Measurements from ENCODE around the gene RIMBP2. TPM values are rescaled to one million over a fixed set of nuclear protein-coding genes. Genes with fewer than 3 reads are reported as not detected.

Gene RIMBP2
- total and polyA plus RNA-seq, 9 of the 15 experiments (the other 6 are each of a cell fraction or from before 2014, with no cell fraction given): not detected

DNA sequence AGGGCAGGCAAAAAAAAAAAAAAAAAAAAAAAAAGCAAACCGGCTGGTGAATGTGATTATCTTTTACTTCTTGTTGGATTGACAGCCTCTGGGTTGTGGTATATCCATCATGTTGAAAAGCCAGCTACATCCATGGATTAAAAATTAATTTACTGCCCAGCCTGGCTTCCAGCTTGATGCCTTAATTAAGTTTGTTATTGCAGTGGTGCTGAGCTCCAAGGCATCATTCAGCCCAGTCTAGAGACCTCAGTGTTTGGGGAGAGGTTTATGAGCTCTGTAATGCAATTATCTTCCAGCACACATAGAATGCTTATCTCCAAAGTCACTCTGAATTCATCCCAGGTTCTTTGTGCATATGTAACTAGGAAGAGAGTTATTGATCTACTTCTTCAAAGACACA, 114.8 kb downstream of the RIMBP2 start:
- in situ Hi-C loops (cut with MboI) (no loop called here), intact Hi-C loops (cut with micrococcal nuclease) (no loop called here)
- no TSS peak for BruUV-seq (replicated peaks)
- Histone ChIP-seq H3K79me2 (ENCODE audit: control insufficient read depth, insufficient read depth, low read length) (no peaks in the 10 kb centered on the region), H2AFZ (ENCODE audit: low read depth, low read length) (no peak overlapping the region), H3K4me3 (no peak overlapping the region), H3K27me3 (ENCODE audit: control insufficient read depth in 2 of 2, insufficient read depth in 2 of 2, low read length in 2 of 2) (peaks cover under 1 to 28% of the 10 kb centered on the region in 2 experiments), H3K9ac (ENCODE audit: insufficient read depth in 1 of 2, low read depth in 2 of 2, low read length in 2 of 2) (no peak overlapping the region), H3K36me3 (ENCODE audit: control insufficient read depth, insufficient read depth, low read length) (no peaks in the 10 kb centered on the region), H3K27ac (ENCODE audit: extremely low read depth, low read depth, low read length) (no peak overlapping the region), H3K4me1 (replicated peaks in 1 of 2; ENCODE audit: control insufficient read depth in 2 of 2, insufficient read depth in 2 of 2, low read length in 2 of 2) (no peaks in the 10 kb centered on the region), H3K4me2 (ENCODE audit: insufficient read depth, low read length) (no peak overlapping the region), H3K9me1 (ENCODE audit: control insufficient read depth, insufficient read depth, low read length) (no peaks in the 10 kb centered on the region), H4K20me1 (replicated peaks; ENCODE audit: control insufficient read depth, insufficient read depth, low read length) (no peaks in the 10 kb centered on the region), H3K9me3 (replicated peaks; ENCODE audit: control insufficient read depth, insufficient read depth, low read depth, low read length) (no peaks in the 10 kb centered on the region)
- FAIRE-seq (no peak), ATAC-seq (no peak), DNase-seq (ENCODE audit: extremely low read depth in 1 of 4, low spot score in 3 of 4) (no peak)
- no peak for TF ChIP-seq EP300 (IDR thresholded peaks at IDR 0.05; ENCODE audit: low read length)
- no peak for TF ChIP-seq RBM34 (IDR thresholded peaks at IDR 0.05; ENCODE audit: borderline replicate concordance, insufficient read depth, low read length)
- TF ChIP-seq ZNF77 (CRISPR knock-in tag; IDR thresholded peaks at IDR 0.05): no peak
- TF ChIP-seq EWSR1 (IDR thresholded peaks at IDR 0.05; ENCODE audit: borderline replicate concordance, low read depth, partially characterized antibody): no peak
- no peak for TF ChIP-seq PHB2 (IDR thresholded peaks at IDR 0.05; ENCODE audit: low read depth)
- TF ChIP-seq ZNF3 (CRISPR knock-in tag; IDR thresholded peaks at IDR 0.05): no peak
- no peak for TF ChIP-seq HNRNPL (IDR thresholded peaks at IDR 0.05; ENCODE audit: low read depth, low read length)
- TF ChIP-seq, protein P1, sequence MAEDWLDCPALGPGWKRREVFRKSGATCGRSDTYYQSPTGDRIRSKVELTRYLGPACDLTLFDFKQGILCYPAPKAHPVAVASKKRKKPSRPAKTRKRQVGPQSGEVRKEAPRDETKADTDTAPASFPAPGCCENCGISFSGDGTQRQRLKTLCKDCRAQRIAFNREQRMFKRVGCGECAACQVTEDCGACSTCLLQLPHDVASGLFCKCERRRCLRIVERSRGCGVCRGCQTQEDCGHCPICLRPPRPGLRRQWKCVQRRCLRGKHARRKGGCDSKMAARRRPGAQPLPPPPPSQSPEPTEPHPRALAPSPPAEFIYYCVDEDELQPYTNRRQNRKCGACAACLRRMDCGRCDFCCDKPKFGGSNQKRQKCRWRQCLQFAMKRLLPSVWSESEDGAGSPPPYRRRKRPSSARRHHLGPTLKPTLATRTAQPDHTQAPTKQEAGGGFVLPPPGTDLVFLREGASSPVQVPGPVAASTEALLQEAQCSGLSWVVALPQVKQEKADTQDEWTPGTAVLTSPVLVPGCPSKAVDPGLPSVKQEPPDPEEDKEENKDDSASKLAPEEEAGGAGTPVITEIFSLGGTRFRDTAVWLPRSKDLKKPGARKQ (CRISPR knock-in tag; IDR thresholded peaks at IDR 0.05): no peak
- TF ChIP-seq ETV5 (CRISPR knock-in tag; IDR thresholded peaks at IDR 0.05; ENCODE audit: low read depth): no peak
- TF ChIP-seq, protein P2, sequence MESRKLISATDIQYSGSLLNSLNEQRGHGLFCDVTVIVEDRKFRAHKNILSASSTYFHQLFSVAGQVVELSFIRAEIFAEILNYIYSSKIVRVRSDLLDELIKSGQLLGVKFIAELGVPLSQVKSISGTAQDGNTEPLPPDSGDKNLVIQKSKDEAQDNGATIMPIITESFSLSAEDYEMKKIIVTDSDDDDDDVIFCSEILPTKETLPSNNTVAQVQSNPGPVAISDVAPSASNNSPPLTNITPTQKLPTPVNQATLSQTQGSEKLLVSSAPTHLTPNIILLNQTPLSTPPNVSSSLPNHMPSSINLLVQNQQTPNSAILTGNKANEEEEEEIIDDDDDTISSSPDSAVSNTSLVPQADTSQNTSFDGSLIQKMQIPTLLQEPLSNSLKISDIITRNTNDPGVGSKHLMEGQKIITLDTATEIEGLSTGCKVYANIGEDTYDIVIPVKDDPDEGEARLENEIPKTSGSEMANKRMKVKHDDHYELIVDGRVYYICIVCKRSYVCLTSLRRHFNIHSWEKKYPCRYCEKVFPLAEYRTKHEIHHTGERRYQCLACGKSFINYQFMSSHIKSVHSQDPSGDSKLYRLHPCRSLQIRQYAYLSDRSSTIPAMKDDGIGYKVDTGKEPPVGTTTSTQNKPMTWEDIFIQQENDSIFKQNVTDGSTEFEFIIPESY (CRISPR knock-in tag; IDR thresholded peaks at IDR 0.05): no peak
- TF ChIP-seq NR3C1 (CRISPR knock-in tag; IDR thresholded peaks at IDR 0.05): no peak
- TF ChIP-seq IRF2 (CRISPR knock-in tag; IDR thresholded peaks at IDR 0.05): no peak
- TF ChIP-seq SRSF3 (IDR thresholded peaks at IDR 0.05; ENCODE audit: insufficient read depth, low read length): no peak
- TF ChIP-seq NEUROD1 (IDR thresholded peaks at IDR 0.05; ENCODE audit: borderline replicate concordance, low read depth, low read length, partially characterized antibody): no peak
- TF ChIP-seq, protein P3, sequence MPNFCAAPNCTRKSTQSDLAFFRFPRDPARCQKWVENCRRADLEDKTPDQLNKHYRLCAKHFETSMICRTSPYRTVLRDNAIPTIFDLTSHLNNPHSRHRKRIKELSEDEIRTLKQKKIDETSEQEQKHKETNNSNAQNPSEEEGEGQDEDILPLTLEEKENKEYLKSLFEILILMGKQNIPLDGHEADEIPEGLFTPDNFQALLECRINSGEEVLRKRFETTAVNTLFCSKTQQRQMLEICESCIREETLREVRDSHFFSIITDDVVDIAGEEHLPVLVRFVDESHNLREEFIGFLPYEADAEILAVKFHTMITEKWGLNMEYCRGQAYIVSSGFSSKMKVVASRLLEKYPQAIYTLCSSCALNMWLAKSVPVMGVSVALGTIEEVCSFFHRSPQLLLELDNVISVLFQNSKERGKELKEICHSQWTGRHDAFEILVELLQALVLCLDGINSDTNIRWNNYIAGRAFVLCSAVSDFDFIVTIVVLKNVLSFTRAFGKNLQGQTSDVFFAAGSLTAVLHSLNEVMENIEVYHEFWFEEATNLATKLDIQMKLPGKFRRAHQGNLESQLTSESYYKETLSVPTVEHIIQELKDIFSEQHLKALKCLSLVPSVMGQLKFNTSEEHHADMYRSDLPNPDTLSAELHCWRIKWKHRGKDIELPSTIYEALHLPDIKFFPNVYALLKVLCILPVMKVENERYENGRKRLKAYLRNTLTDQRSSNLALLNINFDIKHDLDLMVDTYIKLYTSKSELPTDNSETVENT (CRISPR knock-in tag; IDR thresholded peaks at IDR 0.05): no peak
- TF ChIP-seq XRCC5 (IDR thresholded peaks at IDR 0.05; ENCODE audit: low read depth, low read length): no peak
- ChIA-PET POLR2A (no interaction called here), CTCF (ENCODE audit: low intra/inter-chr PET ratio) (no interaction called here)
- 0% methylated on average over 1 of the region's 1 CpG for WGBS (ENCODE audit: insufficient coverage, low coverage, missing lambda C conversion rate)

Measured in K562 (cell line).